PC-3 (cell line): ENCODE results near the gene MEX3A. TPM values are rescaled to one million over a fixed set of nuclear protein-coding genes. Genes with fewer than 3 reads are reported as not detected.

ENCODE experiments used
- ATAC-seq: fragments of 200-7000 bp; cut with Tn5 transposase; 2 replicates; pipeline ENCODE4 v1.9.1; 2020; ENCODE audit warnings: mild to moderate bottlenecking, moderate library complexity
- BruUV-seq: library from RNA; stranded (reverse); fragments of 400-500 nt; replicated peaks from 2 replicates; lab custom pipeline; 2021; lab: Mats Ljungman, UMichigan
- CTCF ChIA-PET: fragments of 300-600 bp; sonication (Branson Sonifier 250); formaldehyde crosslinking; loops from one replicate; lab custom pipeline; 2022; ENCODE audit warnings: antibody characterized with exemption; lab: Charles Lee
- POLR2A ChIA-PET: fragments of 300-600 bp; sonication (Branson Sonifier 250); formaldehyde crosslinking; loops from one replicate; lab custom pipeline; 2022; ENCODE audit warnings: antibody characterized with exemption; ENCODE audit not compliant: unreplicated experiment; lab: Charles Lee
- DNase-seq: peaks from one replicate; pipeline ENCODE4 v3.0.0-alpha.2; 2015
- H2AFZ ChIP-seq: fragments of 300-600 bp; sonication (generic); 2 replicates; pipeline ENCODE4 v1.6.0; 2016; ENCODE audit warnings: antibody characterized with exemption, low read length
- H3F3A ChIP-seq: fragments of 300-600 bp; sonication (generic); one replicate; pipeline ENCODE4 v1.6.0; 2017; ENCODE audit warnings: antibody characterized with exemption, low read length, control low read depth, mild to moderate bottlenecking; ENCODE audit not compliant: unreplicated experiment
- H3K27ac ChIP-seq: fragments of 300-600 bp; sonication (generic); 2 replicates; pipeline ENCODE4 v1.5.1; 2016; ENCODE audit warnings: mild to moderate bottlenecking, low read length
- H3K27me3 ChIP-seq: fragments of 300-600 bp; sonication (generic); 2 replicates; pipeline ENCODE4 v1.6.1; 2016; ENCODE audit warnings: low read length, mixed read lengths
- H3K36me3 ChIP-seq: fragments of 300-600 bp; sonication (generic); 2 replicates; pipeline ENCODE4 v1.6.1; 2016; ENCODE audit warnings: low read depth, mixed run types, low read length, mixed read lengths
- H3K4me1 ChIP-seq: fragments of 300-600 bp; sonication (generic); 2 replicates; pipeline ENCODE4 v1.5.1; 2016; ENCODE audit warnings: low read length; ENCODE audit not compliant: insufficient read depth
- H3K4me2 ChIP-seq: fragments of 300-600 bp; sonication (generic); 2 replicates; pipeline ENCODE4 v1.6.0; 2016; ENCODE audit warnings: low read length
- H3K4me3 ChIP-seq: fragments of 300-600 bp; sonication (generic); 2 replicates; pipeline ENCODE4 v1.5.1; 2016; ENCODE audit warnings: mild to moderate bottlenecking, low read length, mixed read lengths
- H3K79me2 ChIP-seq: fragments of 300-600 bp; sonication (generic); 2 replicates; pipeline ENCODE4 v1.6.1; 2017; ENCODE audit warnings: low read length, mixed read lengths
- H3K9ac ChIP-seq: fragments of 300-600 bp; sonication (generic); 2 replicates; pipeline ENCODE4 v1.6.0; 2016; ENCODE audit warnings: mild to moderate bottlenecking, low read length
- H3K9me2 ChIP-seq: fragments of 300-600 bp; sonication (generic); replicated peaks from 2 replicates; pipeline ENCODE4 v1.6.1; 2016; ENCODE audit warnings: mixed run types, low read length, mixed read lengths
- H3K9me3 ChIP-seq: fragments of 300-600 bp; sonication (generic); 2 replicates; pipeline ENCODE4 v1.6.1; 2016; ENCODE audit warnings: low read length, mixed read lengths
- H4K20me1 ChIP-seq: fragments of 300-600 bp; sonication (generic); 2 replicates; pipeline ENCODE4 v1.6.1; 2016; ENCODE audit warnings: low read length, mixed read lengths
- CTCF ChIP-seq: fragments of 300-600 bp; sonication (generic); conservative IDR thresholded peaks from 2 replicates; pipeline ENCODE4 v1.5.1; 2017; ENCODE audit warnings: antibody characterized with exemption, low read depth, mild to moderate bottlenecking, low read length
- EZH2 ChIP-seq: fragments of 300-600 bp; sonication (generic); IDR thresholded peaks from one replicate; pipeline ENCODE4 v1.6.1; 2017; ENCODE audit warnings: antibody characterized with exemption, mild to moderate bottlenecking, low read length; ENCODE audit not compliant: unreplicated experiment
- EZH2phosphoT487 ChIP-seq: fragments of 300-600 bp; sonication (generic); IDR thresholded peaks from 2 replicates; pipeline ENCODE4 v1.6.1; 2018; ENCODE audit warnings: mild to moderate bottlenecking, antibody characterized with exemption, low read length, borderline replicate concordance
- intact Hi-C: fragments of 100-400 bp; cut with micrococcal nuclease; formaldehyde crosslinking; loops from 2 replicates; pipeline ENCODE4 v1.9.0; 2023
- total RNA-seq: library from RNA; depleted of rRNA; stranded (reverse); fragments of >200 nt; gene quantifications from 2 replicates; pipeline ENCODE4 v1.2.3, GENCODE V29; 2014

The MEX3A gene
- total RNA-seq, 1 experiment from 2014 or later: 12.9 TPM

- TF ChIP-seq EZH2phosphoT487: no peak
- TF ChIP-seq CTCF: peak; percentile 43
- peaks cover 4% of the 10 kb centered on the region for H3F3A ChIP-seq
- peaks cover 15% of the 10 kb centered on the region for H3K4me1 ChIP-seq
- H4K20me1 ChIP-seq: 0 out of 2 replicates have a peak, but pooled peaks cover 3% of the 10 kb centered on the region
- peak; percentile 77 for DNase-seq
- H3K27me3 ChIP-seq: no peaks in the 10 kb centered on the region
- H2AFZ ChIP-seq: peak overlapping the region; percentile 90
- peak overlapping the region; percentile 18; the same call in 1 of the 2 replicates for H3K27ac ChIP-seq
- no TSS peak for BruUV-seq
- ATAC-seq: peak; percentile 30
- peak overlapping the region; percentile 79 for H3K9ac ChIP-seq
- peaks cover 27% of the 10 kb centered on the region for H3K36me3 ChIP-seq
- H3K79me2 ChIP-seq: peaks cover 33% of the 10 kb centered on the region
- intact Hi-C loops: no loop called here
- POLR2A ChIA-PET: interaction anchor here (0.6 kb wide), 1 partner anchor 98 kb away, joined by 5 read pairs; no protein-coding TSS in a partner anchor
- no peaks in the 10 kb centered on the region for H3K9me2 ChIP-seq
- no peaks in the 10 kb centered on the region for H3K9me3 ChIP-seq
- H3K4me2 ChIP-seq: peak overlapping the region; percentile 84
- CTCF ChIA-PET: interaction anchor here (0.6 to 0.7 kb wide), 2 partner anchors 64 to 88 kb away, joined by 3 to 7 read pairs; no protein-coding TSS in a partner anchor
- H3K4me3 ChIP-seq: peak overlapping the region; percentile 84
Observed at GRCh38 chr1:156052862-156053767, 29.1 kb downstream of the MEX3A start.

GRCh38 chr1:156051011-156051725, 31.1 kb downstream of the MEX3A start:
- Histone ChIP-seq H3K27me3 (no peaks in the 10 kb centered on the region), H3K36me3 (peaks cover 33% of the 10 kb centered on the region), H3K9ac (no peak overlapping the region), H2AFZ (no peak overlapping the region), H3K4me1 (peaks cover 15% of the 10 kb centered on the region), H3K4me3 (no peak overlapping the region), H3K9me2 (no peaks in the 10 kb centered on the region), H4K20me1 (0 out of 2 replicates have a peak, but pooled peaks cover 3% of the 10 kb centered on the region), H3K9me3 (no peaks in the 10 kb centered on the region), H3K79me2 (peaks cover 33% of the 10 kb centered on the region), H3F3A (peaks cover 4% of the 10 kb centered on the region), H3K4me2 (no peak overlapping the region), H3K27ac (no peak overlapping the region)
- intact Hi-C loops: no loop called here
- ChIA-PET CTCF (interaction anchor here (0.6 kb wide), 1 partner anchor 9 kb away, joined by 8 read pairs; no protein-coding TSS in a partner anchor), POLR2A (interaction anchor here (0.5 kb wide), 1 partner anchor 16 kb away, joined by 3 read pairs; no protein-coding TSS in a partner anchor)
- BruUV-seq: no TSS peak
- DNase-seq: no peak
- TF ChIP-seq CTCF (no peak), EZH2phosphoT487 (no peak), EZH2 (no peak)
- no peak for ATAC-seq
